ENCODE measurements around the gene NMNAT2. TPM values are rescaled to one million over a fixed set of nuclear protein-coding genes. Genes with fewer than 3 reads are reported as not detected.
"Not testable (repeated sequence)": the region's sequence is repeated elsewhere in the genome, so short reads cannot be mapped to it uniquely, and the experiment has no call there.

NMNAT2 gene
- total RNA-seq, 6 donors from 2014 or later: 0.13 to 0.72 (median 0.17) TPM; not detected in 2

GRCh38 chr1:183407474-183407873 is 10.7 kb downstream of the NMNAT2 start:
- 75 to 76% methylated on average over 2 of the region's 2 CpGs for WGBS, 2 donors
- Histone ChIP-seq H3K27ac (no peak overlapping the region), H3K4me3 (no peak overlapping the region), H3K4me1 (no peaks in the 10 kb centered on the region), H3K9me3 (no peaks in the 10 kb centered on the region), H3K36me3 (no peaks in the 10 kb centered on the region), H3K27me3 (no peaks in the 10 kb centered on the region)
- TF ChIP-seq CTCF (IDR thresholded peaks at IDR 0.05) (no peak), POLR2A (IDR thresholded peaks at IDR 0.05) (no peak), POLR2AphosphoS5 (IDR thresholded peaks at IDR 0.05) (no peak), EP300 (IDR thresholded peaks at IDR 0.05) (no peak)
- ATAC-seq (ENCODE audit: low FRiP score in 2 of 2) (no peak), DNase-seq (no peak)

- Histone ChIP-seq H3K4me1 (no peaks in the 10 kb centered on the region), H3K4me3 (no peak overlapping the region), H3K27ac (no peak overlapping the region), H3K36me3 (no peaks in the 10 kb centered on the region), H3K9me3 (no peaks in the 10 kb centered on the region), H3K27me3 (no peaks in the 10 kb centered on the region)
- ATAC-seq (ENCODE audit: low FRiP score in 2 of 2) (no peak), DNase-seq (no peak)
- 57 to 70% methylated on average over 2 of the region's 2 CpGs for WGBS, 2 donors
- TF ChIP-seq POLR2A (IDR thresholded peaks at IDR 0.05): no peak
- no peak for TF ChIP-seq EP300 (IDR thresholded peaks at IDR 0.05)
- no peak for TF ChIP-seq CTCF (IDR thresholded peaks at IDR 0.05)
- TF ChIP-seq POLR2AphosphoS5 (IDR thresholded peaks at IDR 0.05): no peak
Measured at GRCh38 chr1:183404476-183404875, 13.7 kb downstream of the NMNAT2 start.

- Histone ChIP-seq H3K27me3 (no peaks in the 10 kb centered on the region), H3K9me3 (no peaks in the 10 kb centered on the region), H3K4me3 (no peak overlapping the region), H3K4me1 (no peaks in the 10 kb centered on the region), H3K27ac (no peak overlapping the region), H3K36me3 (no peaks in the 10 kb centered on the region)
- ATAC-seq (ENCODE audit: low FRiP score in 2 of 2): no peak
- WGBS, 2 donors: 24 to 47% methylated on average over 3 of the region's 3 CpGs
- DNase-seq: no peak
- TF ChIP-seq POLR2AphosphoS5 (IDR thresholded peaks at IDR 0.05): no peak
- TF ChIP-seq EP300 (IDR thresholded peaks at IDR 0.05): no peak
- no peak for TF ChIP-seq POLR2A (IDR thresholded peaks at IDR 0.05)
- no peak for TF ChIP-seq CTCF (IDR thresholded peaks at IDR 0.05)
Measured at GRCh38 chr1:183403498-183403897, 14.7 kb downstream of the NMNAT2 start.

- H3K27me3 ChIP-seq; DNase-seq; H3K4me3 ChIP-seq; H3K36me3 ChIP-seq; H3K9me3 ChIP-seq; H3K27ac ChIP-seq; H3K4me1 ChIP-seq; ATAC-seq (ENCODE audit: low FRiP score in 2 of 2): not testable (repeated sequence)
- 76 to 77% methylated on average over 1 of the region's 1 CpG for WGBS, 2 donors
Measured at GRCh38 chr1:183401565-183401964, 16.6 kb downstream of the NMNAT2 start.

GRCh38 chr1:183394435-183394834 is 23.7 kb downstream of the NMNAT2 start:
- no peak for ATAC-seq (ENCODE audit: low FRiP score in 2 of 2)
- no peaks in the 10 kb centered on the region for H3K27me3 ChIP-seq
- H3K4me1 ChIP-seq: no peaks in the 10 kb centered on the region
- H3K27ac ChIP-seq: no peak overlapping the region
- H3K9me3 ChIP-seq: no peaks in the 10 kb centered on the region
- WGBS, 2 donors: 81 to 96% methylated on average over 2 of the region's 2 CpGs
- DNase-seq: no peak
- no peak overlapping the region for H3K4me3 ChIP-seq
- no peaks in the 10 kb centered on the region for H3K36me3 ChIP-seq
- TF ChIP-seq POLR2AphosphoS5 (IDR thresholded peaks at IDR 0.05): no peak
- no peak for TF ChIP-seq POLR2A (IDR thresholded peaks at IDR 0.05)
- TF ChIP-seq EP300 (IDR thresholded peaks at IDR 0.05): no peak
- no peak for TF ChIP-seq CTCF (IDR thresholded peaks at IDR 0.05)

All from upper lobe of left lung (tissue), 6 donors.